ENCODE results near the gene SFXN1. TPM values are rescaled to one million over a fixed set of nuclear protein-coding genes. Genes with fewer than 3 reads are reported as not detected.

Gene SFXN1
- total and polyA plus RNA-seq, 2 donors (not counting 3 experiments of a cell fraction or from before 2014, with no cell fraction given) = 61.7 to 69.3 TPM

DNA sequence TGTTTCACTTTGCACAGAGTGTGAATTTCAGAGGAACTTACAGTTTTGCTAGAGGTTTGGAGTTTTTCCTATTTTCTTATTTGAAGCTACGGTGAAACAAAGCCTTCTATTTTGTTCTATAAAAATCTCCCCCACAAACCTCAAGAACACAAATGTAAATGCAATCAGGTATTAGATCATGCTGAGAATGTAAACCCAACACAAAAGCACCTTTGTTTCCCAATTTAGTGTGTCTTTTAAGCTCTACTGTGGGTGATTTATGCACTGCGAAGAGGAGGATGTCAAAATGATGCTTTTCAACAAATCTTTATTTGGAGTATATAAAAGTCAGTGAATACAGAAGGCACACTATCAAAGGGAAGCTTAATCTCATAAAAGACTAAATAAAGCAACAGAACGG, 30.1 kb upstream of the SFXN1 start:
- POLR2A ChIA-PET = no interaction called here
- H3K27me3 ChIP-seq (ENCODE audit: control insufficient read depth in 2 of 2, insufficient read depth in 2 of 2, low read length in 2 of 2) = peaks cover 5 to 8% of the 10 kb centered on the region in 2 experiments
- CTCF ChIA-PET = interaction anchor here (2.5 kb wide), 1 partner anchor 16 kb away, joined by 16 read pairs; no protein-coding TSS in a partner anchor
- H3K27ac ChIP-seq (ENCODE audit: insufficient read depth, low read depth, low read length) = no peak overlapping the region
- BruUV-seq (replicated peaks) = no TSS peak
- H3K4me2 ChIP-seq (ENCODE audit: insufficient read depth, low read length) = no peak overlapping the region
- no peaks in the 10 kb centered on the region for H3K4me1 ChIP-seq (ENCODE audit: control insufficient read depth, extremely low read depth, insufficient read depth, low read length)
- H4K20me1 ChIP-seq (replicated peaks; ENCODE audit: control insufficient read depth, extremely low read depth, insufficient read depth, low read length) = no peaks in the 10 kb centered on the region
- dilution Hi-C loops (cut with MboI; ENCODE audit: extremely low pct_ligation_motif_present, low sequenced_read_pairs) = no loop called here
- H2AFZ ChIP-seq (ENCODE audit: low read depth, low read length) = no peak overlapping the region
- H3K9me1 ChIP-seq (replicated peaks; ENCODE audit: control insufficient read depth, extremely low read depth, insufficient read depth, low read length) = no peaks in the 10 kb centered on the region
- FAIRE-seq = no peak
- no peak for TF ChIP-seq FOS (IDR thresholded peaks at IDR 0.05; ENCODE audit: borderline replicate concordance, insufficient read depth, low read length)
- TF ChIP-seq, protein P1, sequence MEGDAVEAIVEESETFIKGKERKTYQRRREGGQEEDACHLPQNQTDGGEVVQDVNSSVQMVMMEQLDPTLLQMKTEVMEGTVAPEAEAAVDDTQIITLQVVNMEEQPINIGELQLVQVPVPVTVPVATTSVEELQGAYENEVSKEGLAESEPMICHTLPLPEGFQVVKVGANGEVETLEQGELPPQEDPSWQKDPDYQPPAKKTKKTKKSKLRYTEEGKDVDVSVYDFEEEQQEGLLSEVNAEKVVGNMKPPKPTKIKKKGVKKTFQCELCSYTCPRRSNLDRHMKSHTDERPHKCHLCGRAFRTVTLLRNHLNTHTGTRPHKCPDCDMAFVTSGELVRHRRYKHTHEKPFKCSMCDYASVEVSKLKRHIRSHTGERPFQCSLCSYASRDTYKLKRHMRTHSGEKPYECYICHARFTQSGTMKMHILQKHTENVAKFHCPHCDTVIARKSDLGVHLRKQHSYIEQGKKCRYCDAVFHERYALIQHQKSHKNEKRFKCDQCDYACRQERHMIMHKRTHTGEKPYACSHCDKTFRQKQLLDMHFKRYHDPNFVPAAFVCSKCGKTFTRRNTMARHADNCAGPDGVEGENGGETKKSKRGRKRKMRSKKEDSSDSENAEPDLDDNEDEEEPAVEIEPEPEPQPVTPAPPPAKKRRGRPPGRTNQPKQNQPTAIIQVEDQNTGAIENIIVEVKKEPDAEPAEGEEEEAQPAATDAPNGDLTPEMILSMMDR (IDR thresholded peaks at IDR 0.05; ENCODE audit: extremely low read depth in 1 of 2, insufficient read depth in 1 of 2, low read depth in 1 of 2, low read length in 2 of 2) = no peak
- TF ChIP-seq EZH2 (IDR thresholded peaks at IDR 0.05; ENCODE audit: borderline replicate concordance, low read depth, low read length, severe bottlenecking) = no peak
- no peak for TF ChIP-seq MAX (IDR thresholded peaks at IDR 0.05; ENCODE audit: insufficient read depth, insufficient read length)
- TF ChIP-seq POLR2A (IDR thresholded peaks at IDR 0.05; ENCODE audit: low read depth, low read length) = no peak
- no peak for TF ChIP-seq GATA2 (IDR thresholded peaks at IDR 0.05; ENCODE audit: insufficient read depth, insufficient read length, low read depth, low read length)
- no peaks in the 10 kb centered on the region for H3K36me3 ChIP-seq (ENCODE audit: control insufficient read depth in 2 of 2, extremely low read depth in 1 of 2, insufficient read depth in 2 of 2, low read length in 2 of 2)
- no peaks in the 10 kb centered on the region for H3K9me3 ChIP-seq (replicated peaks; ENCODE audit: control insufficient read depth, insufficient read depth, low read length)
- H3K4me3 ChIP-seq (replicated peaks in 1 of 3; ENCODE audit: insufficient read depth in 1 of 3, low read depth in 1 of 3, low read length in 3 of 3) = no peak overlapping the region
- no peak for DNase-seq (ENCODE audit: low read depth, low spot score)
- intact Hi-C loops (cut with micrococcal nuclease) = no loop called here
- H3K79me2 ChIP-seq (ENCODE audit: control insufficient read depth, insufficient read depth, low read length) = no peaks in the 10 kb centered on the region
- H3K9ac ChIP-seq (replicated peaks; ENCODE audit: extremely low read depth, insufficient read depth, low read length) = no peak overlapping the region
